Fibroblast of the aortic adventitia (primary cell): ENCODE measurements around the gene SPRR2F. TPM values are rescaled to one million over a fixed set of nuclear protein-coding genes. Genes with fewer than 3 reads are reported as not detected.

Source experiments
- DNase-seq: peaks from one replicate; pipeline ENCODE4 v3.0.0-alpha.2; 2010; ENCODE audit warnings: low read depth
- H3K4me3 ChIP-seq: 2 replicates; pipeline ENCODE4 v1.5.1; 2011; ENCODE audit warnings: low read depth, mild to moderate bottlenecking, control low read depth, low read length, moderate library complexity
- total RNA-seq: library from RNA; depleted of rRNA; stranded (reverse); fragments of >200 nt; gene quantifications from 2 replicates; pipeline ENCODE4 v1.2.3, GENCODE V29; 2012; ENCODE audit warnings: low replicate concordance
- TF ChIP-seq, protein P1 (sequence below): IDR thresholded peaks from 2 replicates; pipeline ENCODE4 v1.5.1; 2011; ENCODE audit warnings: mild to moderate bottlenecking, low read length, control low read depth, inconsistent platforms; ENCODE audit not compliant: insufficient read depth

Gene SPRR2F
- total RNA-seq, 1 donor = not detected

DNA sequence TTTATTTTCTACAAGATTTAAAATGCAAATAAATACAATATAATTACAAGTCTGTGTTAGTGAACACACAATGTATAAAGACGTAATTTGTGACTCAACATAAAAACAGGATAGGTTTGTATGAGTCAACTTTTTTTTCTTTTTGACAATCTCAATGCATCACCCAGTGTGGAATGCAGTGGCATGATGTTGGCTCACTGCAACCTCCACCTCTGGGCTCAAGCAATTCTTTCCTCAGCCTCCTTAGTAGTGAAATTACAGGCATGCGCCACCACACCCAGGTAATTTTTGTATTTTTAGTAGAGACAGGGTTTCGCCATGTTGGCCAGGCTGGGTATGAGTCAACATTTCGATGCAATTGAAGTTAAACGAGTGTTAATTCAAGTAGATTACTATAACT lies 13.1 kb downstream of the SPRR2F start:
- no peak overlapping the region for H3K4me3 ChIP-seq
- TF ChIP-seq, protein P1, sequence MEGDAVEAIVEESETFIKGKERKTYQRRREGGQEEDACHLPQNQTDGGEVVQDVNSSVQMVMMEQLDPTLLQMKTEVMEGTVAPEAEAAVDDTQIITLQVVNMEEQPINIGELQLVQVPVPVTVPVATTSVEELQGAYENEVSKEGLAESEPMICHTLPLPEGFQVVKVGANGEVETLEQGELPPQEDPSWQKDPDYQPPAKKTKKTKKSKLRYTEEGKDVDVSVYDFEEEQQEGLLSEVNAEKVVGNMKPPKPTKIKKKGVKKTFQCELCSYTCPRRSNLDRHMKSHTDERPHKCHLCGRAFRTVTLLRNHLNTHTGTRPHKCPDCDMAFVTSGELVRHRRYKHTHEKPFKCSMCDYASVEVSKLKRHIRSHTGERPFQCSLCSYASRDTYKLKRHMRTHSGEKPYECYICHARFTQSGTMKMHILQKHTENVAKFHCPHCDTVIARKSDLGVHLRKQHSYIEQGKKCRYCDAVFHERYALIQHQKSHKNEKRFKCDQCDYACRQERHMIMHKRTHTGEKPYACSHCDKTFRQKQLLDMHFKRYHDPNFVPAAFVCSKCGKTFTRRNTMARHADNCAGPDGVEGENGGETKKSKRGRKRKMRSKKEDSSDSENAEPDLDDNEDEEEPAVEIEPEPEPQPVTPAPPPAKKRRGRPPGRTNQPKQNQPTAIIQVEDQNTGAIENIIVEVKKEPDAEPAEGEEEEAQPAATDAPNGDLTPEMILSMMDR = no peak
- peak; percentile 43 for DNase-seq

DNA sequence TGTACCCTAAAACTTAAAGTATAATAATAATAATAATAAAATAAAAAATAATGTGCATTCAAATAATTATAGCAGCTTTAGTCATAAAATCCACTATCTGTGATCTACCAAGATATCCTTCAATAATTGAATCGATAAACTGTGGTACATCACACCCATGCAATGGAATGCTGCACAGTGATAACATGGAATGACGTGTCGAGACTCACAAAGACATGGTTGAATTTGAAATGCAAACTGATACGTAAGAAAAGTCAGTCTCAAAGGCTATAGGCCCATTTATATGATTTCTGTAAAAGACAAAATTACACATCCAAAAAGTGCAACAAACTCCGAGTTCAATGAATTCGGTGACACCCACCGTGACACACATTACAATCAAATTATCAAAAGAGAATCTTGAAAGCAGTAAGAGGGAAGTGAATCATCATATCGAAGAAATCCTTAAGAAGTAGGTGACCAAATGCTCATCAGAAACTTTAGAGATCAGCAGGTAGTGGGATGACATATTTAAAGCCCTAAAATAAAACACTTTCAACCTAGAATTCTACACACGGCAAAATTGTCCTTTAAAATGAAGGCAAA lies 13.8 kb downstream of the SPRR2F start:
- DNase-seq = no peak
- no peak overlapping the region for H3K4me3 ChIP-seq
- TF ChIP-seq, protein P1 = no peak

DNA sequence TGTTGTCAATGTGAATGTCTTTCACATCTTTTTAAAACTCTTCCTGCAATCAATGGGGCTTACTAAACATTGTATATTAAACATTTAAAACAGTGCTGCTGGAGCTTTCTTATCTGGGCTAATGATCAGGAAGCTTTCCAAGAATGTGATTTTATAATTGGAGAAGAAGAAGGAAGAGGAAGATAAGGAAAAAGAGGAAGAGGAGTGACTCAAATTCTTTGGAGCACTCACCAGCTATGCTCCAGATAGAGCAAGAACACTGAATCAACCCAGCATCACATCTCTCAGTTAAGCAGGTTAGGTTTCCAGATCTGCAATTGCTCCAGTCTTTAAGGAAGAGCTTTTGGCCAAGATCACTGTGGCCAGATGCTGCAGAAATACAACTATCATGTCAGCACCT lies 17.6 kb downstream of the SPRR2F start:
- no peak for DNase-seq
- H3K4me3 ChIP-seq = no peak overlapping the region
- TF ChIP-seq, protein P1 = no peak

DNA sequence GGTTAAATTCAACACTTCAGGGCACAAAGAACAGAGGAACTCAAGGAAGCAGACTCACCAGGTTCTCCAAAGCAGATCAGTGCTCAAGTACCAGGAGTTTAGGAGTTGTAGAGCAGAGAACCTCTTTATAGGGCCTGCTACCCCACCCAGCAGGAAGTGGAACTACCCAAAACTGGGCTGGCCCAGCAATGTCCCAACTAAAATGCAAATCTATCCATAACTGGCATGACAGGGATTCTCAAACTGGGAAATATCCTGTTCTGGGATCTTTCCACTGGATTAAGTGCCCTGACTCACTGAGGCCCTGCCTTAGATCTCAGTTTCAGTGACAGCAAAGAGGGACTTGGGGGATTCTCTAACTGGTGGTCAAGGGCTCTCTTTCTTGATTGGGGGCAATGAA lies 18.9 kb downstream of the SPRR2F start, which contains the start of gene SPRR2E:
TSS of gene SPRR2E (minus strand) at position 101 of the 400 bp plus-strand sequence. CDS start 775 bp downstream, outside the sequence.
- DNase-seq = no peak
- TF ChIP-seq, protein P1 = no peak
- H3K4me3 ChIP-seq = no peak within 1 kb of the TSS

DNA sequence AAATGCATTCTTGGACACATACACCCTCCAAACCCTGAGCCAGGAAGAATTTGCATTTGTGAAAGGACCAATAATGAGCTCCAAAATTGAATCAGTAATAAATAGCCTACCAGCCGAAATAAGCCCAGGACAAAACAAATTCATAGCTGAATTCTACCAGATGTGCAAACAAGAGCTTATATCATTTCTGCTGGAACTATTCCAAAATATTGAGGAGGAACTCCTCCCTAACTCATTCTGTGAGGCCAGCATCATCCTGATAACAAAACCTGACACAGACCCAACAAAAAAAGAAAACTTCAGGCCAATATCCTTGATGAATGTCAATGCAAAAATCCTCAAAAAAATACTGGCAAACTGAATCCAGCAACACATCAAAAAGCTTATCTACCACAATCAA lies 25.7 kb downstream of the SPRR2F start:
- no peak for DNase-seq
- TF ChIP-seq, protein P1 = no peak
- no peak overlapping the region for H3K4me3 ChIP-seq

DNA sequence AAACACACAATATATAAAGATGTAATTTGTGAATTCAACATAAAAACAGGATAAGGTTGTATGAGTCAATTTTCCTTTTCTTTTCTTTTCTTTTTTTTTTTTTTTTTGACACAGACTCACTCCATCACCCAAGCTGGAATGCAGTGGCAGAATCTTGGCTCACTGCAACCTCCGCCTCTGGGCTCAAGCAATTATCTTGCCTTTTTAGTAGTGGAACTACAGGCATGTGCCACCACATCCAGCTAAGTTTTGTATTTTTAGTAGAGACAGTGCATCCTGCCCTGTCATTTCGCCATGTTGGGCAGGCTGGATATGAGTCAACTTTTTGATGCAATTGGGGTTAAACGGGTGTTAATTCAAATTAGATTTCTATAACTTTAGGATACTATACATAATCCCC lies 31.6 kb downstream of the SPRR2F start:
- TF ChIP-seq, protein P1 = no peak
- no peak for DNase-seq
- H3K4me3 ChIP-seq = no peak overlapping the region
